ENCODE results near the gene MILR1.
"Not testable (repeated sequence)": the region's sequence is repeated elsewhere in the genome, so short reads cannot be mapped to it uniquely, and the experiment has no call there.

MILR1 gene

GRCh38 chr17:64431534-64431933 is 17.4 kb upstream of the MILR1 start:
- no peak overlapping the region for H3K27ac ChIP-seq
- TF ChIP-seq CTCF (conservative IDR thresholded peaks at IDR 0.05) (no peak), ZFX (IDR thresholded peaks at IDR 0.05) (no peak)

- H3K27ac ChIP-seq = no peak overlapping the region
- no peak for TF ChIP-seq ZFX (IDR thresholded peaks at IDR 0.05)
- TF ChIP-seq CTCF (conservative IDR thresholded peaks at IDR 0.05) = no peak
These were observed 10.9 kb upstream of the MILR1 start for GRCh38 chr17:64437944-64438525.

GRCh38 chr17:64439521-64439920 is 9.4 kb upstream of the MILR1 start:
- not testable (repeated sequence) for H3K27ac ChIP-seq

- TF ChIP-seq ZFX (IDR thresholded peaks at IDR 0.05) = no peak
- H3K27ac ChIP-seq = no peak overlapping the region
These were observed 9.0 kb upstream of the MILR1 start for GRCh38 chr17:64439956-64440355.

GRCh38 chr17:64441772-64442540 is 7.0 kb upstream of the MILR1 start:
- no peak overlapping the region for H3K27ac ChIP-seq
- TF ChIP-seq ZFX (IDR thresholded peaks at IDR 0.05) (no peak), CTCF (conservative IDR thresholded peaks at IDR 0.05) (no peak)

- no peak for TF ChIP-seq ZFX (IDR thresholded peaks at IDR 0.05)
- TF ChIP-seq CTCF (conservative IDR thresholded peaks at IDR 0.05) = no peak
- no peak overlapping the region for H3K27ac ChIP-seq
These were observed 6.4 kb upstream of the MILR1 start for GRCh38 chr17:64442541-64442971.

GRCh38 chr17:64443086-64443760 is 5.7 kb upstream of the MILR1 start:
- TF ChIP-seq ZFX (IDR thresholded peaks at IDR 0.05) (no peak), CTCF (conservative IDR thresholded peaks at IDR 0.05) (no peak)
- no peak overlapping the region for H3K27ac ChIP-seq

- TF ChIP-seq ZFX (IDR thresholded peaks at IDR 0.05) (no peak), CTCF (conservative IDR thresholded peaks at IDR 0.05) (no peak)
- H3K27ac ChIP-seq = no peak overlapping the region
These were observed 1.4 kb upstream of the MILR1 start for GRCh38 chr17:64447526-64447925.
